Aorta (tissue), 5 donors: Measurements from ENCODE around the gene ENPP5. TPM values are rescaled to one million over a fixed set of nuclear protein-coding genes. Genes with fewer than 3 reads are reported as not detected.
"Not testable (repeated sequence)": the region's sequence is repeated elsewhere in the genome, so short reads cannot be mapped to it uniquely, and the experiment has no call there.

Source experiments
- ATAC-seq: fragments of 200-7000 bp; cut with Tn5 transposase; one replicate; pipeline ENCODE4 v1.9.1; 2022; ENCODE audit warnings: moderate library complexity; ENCODE audit not compliant: low FRiP score
- DNase-seq, 2 donors: peaks; one replicate each; pipeline ENCODE4 v3.0.0-alpha.2; 2020
- H3K27ac ChIP-seq, 2 donors: one replicate each; pipeline ENCODE4 v1.5.1; 2013; ENCODE audit warnings: low read length in 2 of 2, mild to moderate bottlenecking in 2 of 2, moderate library complexity in 2 of 2, control low read depth in 1 of 2, inconsistent platforms in 1 of 2, low read depth in 1 of 2
- H3K27me3 ChIP-seq, 2 donors: one replicate each; pipeline ENCODE4 v1.6.1; 2013; ENCODE audit warnings: control low read depth in 1 of 2, low read length in 1 of 2, mild to moderate bottlenecking in 1 of 2, moderate library complexity in 1 of 2; ENCODE audit not compliant: insufficient read depth in 2 of 2, control insufficient read depth in 1 of 2
- H3K36me3 ChIP-seq, 2 donors: one replicate each; pipeline ENCODE4 v1.6.1; 2013; ENCODE audit warnings: control low read depth in 1 of 2, low read length in 1 of 2, mild to moderate bottlenecking in 1 of 2; ENCODE audit not compliant: insufficient read depth in 2 of 2, control insufficient read depth in 1 of 2
- H3K4me1 ChIP-seq, 2 donors: one replicate each; pipeline ENCODE4 v1.6.1; 2013; ENCODE audit warnings: low read length in 2 of 2, control low read depth in 1 of 2, mild to moderate bottlenecking in 1 of 2, moderate library complexity in 1 of 2; ENCODE audit not compliant: insufficient read depth in 2 of 2, control insufficient read depth in 1 of 2
- H3K4me3 ChIP-seq, 2 donors: one replicate each; pipeline ENCODE4 v1.5.1; 2013; ENCODE audit warnings: low read length in 2 of 2, control low read depth in 1 of 2, mild to moderate bottlenecking in 1 of 2
- H3K9me3 ChIP-seq: one replicate; pipeline ENCODE4 v1.6.1; 2013; ENCODE audit warnings: mild to moderate bottlenecking, low read length; ENCODE audit not compliant: control insufficient read depth
- WGBS, 2 donors: extraction: QIAGEN DNeasy Blood & Tissue Kit; methylation state at CpG; one replicate each; pipeline ENCODE4 v1.1.7; 2013; 5-methylcytosine and 5-hydroxymethylcytosine counted together
- intact Hi-C, 2 donors: fragments of 100-400 bp; cut with DNase I; formaldehyde crosslinking; loops; one replicate each; pipeline versions ENCODE4 v1.14.2 to v1.15.0; 2022
- polyA plus RNA-seq, 2 donors: library from polyadenylated mRNA; stranded (reverse); fragments of 200-250 nt; gene quantifications; one replicate each; pipeline ENCODE4 v1.2.3, GENCODE V29; 2013
- total RNA-seq, 2 donors: library from RNA; stranded (reverse); fragmentation: NEBNext Ultra II Directional; extraction: Animal tissue kit (Norgen Biotek cat#: 25700); gene quantifications; one replicate each; pipeline ENCODE4 v1.2.1, GENCODE V29; 2021
- donor health status: healthy with polysubstance abuse.
- donor health status: Bipolar disorder and iron deficiency.
- donor health status: DM: no; HTN: no; CAD: no.
- donor health status: DM: no; HTN: no; CAD: no.
- donor health status: DM: yes; HTN: yes; CAD: no.

The ENPP5 gene
- total and polyA plus RNA-seq, 4 donors: 1.7 to 4.0 (median 3.3) TPM

- WGBS, 2 donors: 30 to 41% methylated on average over 4 of the region's 4 CpGs
- H3K4me1 ChIP-seq: peaks cover 0 to 1% of the 10 kb centered on the region in 2 donors
- no peaks in the 10 kb centered on the region for H3K36me3 ChIP-seq
- no peak overlapping the region for H3K27ac ChIP-seq
- H3K27me3 ChIP-seq: no peaks in the 10 kb centered on the region
- no peaks in the 10 kb centered on the region for H3K9me3 ChIP-seq
- ATAC-seq (peak; percentile 22), DNase-seq (no peak)
- intact Hi-C loops: no loop called here
- H3K4me3 ChIP-seq: peak overlapping the region; percentile 70 to 98
These were observed 40.1 kb downstream of the ENPP5 start for GRCh38 chr6:46130666-46131065.

- Histone ChIP-seq H3K36me3 (no peaks in the 10 kb centered on the region), H3K4me1 (peaks cover 0 to 1% of the 10 kb centered on the region in 2 donors), H3K27me3 (no peaks in the 10 kb centered on the region), H3K9me3 (no peaks in the 10 kb centered on the region), H3K4me3 (peak within 1 kb of the TSS; percentile 96 to 98), H3K27ac (no peak within 1 kb of the TSS)
- DNase-seq (peak; percentile 94 to 95), ATAC-seq (peak; percentile 100)
- intact Hi-C loops: no loop called here
- WGBS, 2 donors: 0 to 1% methylated on average over 54 to 61 of the region's 61 CpGs
These were observed 40.9 kb downstream of the ENPP5 start, which contains the start of gene ENPP4 for GRCh38 chr6:46129629-46130511. Gene ENPP4, plus strand, starts transcription at chr6:46129989. Its CDS starts 9,595 bp downstream, at chr6:46139584.

GRCh38 chr6:46129291-46129628 is 41.5 kb downstream of the ENPP5 start:
- no peaks in the 10 kb centered on the region for H3K36me3 ChIP-seq
- no peaks in the 10 kb centered on the region for H3K9me3 ChIP-seq
- H3K27me3 ChIP-seq: no peaks in the 10 kb centered on the region
- peaks cover 0 to 1% of the 10 kb centered on the region in 2 donors for H3K4me1 ChIP-seq
- no peak overlapping the region for H3K27ac ChIP-seq
- H3K4me3 ChIP-seq: peak overlapping the region; percentile 96 to 98
- 4% methylated on average over 10 of the region's 10 CpGs for WGBS, 2 donors
- no peak for DNase-seq
- intact Hi-C loops: no loop called here
- no peak for ATAC-seq

- ATAC-seq: no peak
- 82 to 85% methylated on average over 3 of the region's 3 CpGs for WGBS, 2 donors
- Histone ChIP-seq H3K4me1 (peaks cover 0 to 1% of the 10 kb centered on the region in 2 donors), H3K36me3 (no peaks in the 10 kb centered on the region), H3K27me3 (no peaks in the 10 kb centered on the region), H3K27ac (no peak overlapping the region), H3K4me3 (no peak overlapping the region), H3K9me3 (no peaks in the 10 kb centered on the region)
- DNase-seq: no peak
- intact Hi-C loops: no loop called here
These were observed 42.3 kb downstream of the ENPP5 start for GRCh38 chr6:46128476-46128875.

- H3K27ac ChIP-seq, DNase-seq, H3K27me3 ChIP-seq, ATAC-seq, H3K4me1 ChIP-seq, H3K9me3 ChIP-seq, H3K4me3 ChIP-seq, intact Hi-C loops, H3K36me3 ChIP-seq: not testable (repeated sequence)
- 65 to 68% methylated on average over 5 of the region's 5 CpGs for WGBS, 2 donors
These were observed 51.1 kb downstream of the ENPP5 start for GRCh38 chr6:46119679-46120078.

GRCh38 chr6:46118836-46119235 is 51.9 kb downstream of the ENPP5 start:
- Histone ChIP-seq H3K4me3 (no peak overlapping the region), H3K27me3 (no peaks in the 10 kb centered on the region), H3K36me3 (no peaks in the 10 kb centered on the region), H3K4me1 (no peaks in the 10 kb centered on the region), H3K9me3 (no peaks in the 10 kb centered on the region), H3K27ac (no peak overlapping the region)
- ATAC-seq (no peak), DNase-seq (no peak)
- intact Hi-C loops: no loop called here
- 87 to 90% methylated on average over 3 of the region's 3 CpGs for WGBS, 2 donors

GRCh38 chr6:46118157-46118556 is 52.6 kb downstream of the ENPP5 start:
- DNase-seq (no peak), ATAC-seq (no peak)
- intact Hi-C loops: no loop called here
- Histone ChIP-seq H3K27me3 (no peaks in the 10 kb centered on the region), H3K4me3 (no peak overlapping the region), H3K36me3 (no peaks in the 10 kb centered on the region), H3K4me1 (no peaks in the 10 kb centered on the region), H3K27ac (no peak overlapping the region), H3K9me3 (no peaks in the 10 kb centered on the region)
- WGBS, 2 donors: 81 to 90% methylated on average over 1 of the region's 1 CpG

- WGBS, 2 donors: 82 to 88% methylated on average over 2 of the region's 2 CpGs
- Histone ChIP-seq H3K4me3 (no peak overlapping the region), H3K9me3 (no peaks in the 10 kb centered on the region), H3K27ac (no peak overlapping the region), H3K36me3 (no peaks in the 10 kb centered on the region), H3K4me1 (no peaks in the 10 kb centered on the region), H3K27me3 (no peaks in the 10 kb centered on the region)
- no peak for DNase-seq
- intact Hi-C loops: no loop called here
- ATAC-seq: no peak
These were observed 54.5 kb downstream of the ENPP5 start for GRCh38 chr6:46116289-46116688.

- H3K4me1 ChIP-seq: no peaks in the 10 kb centered on the region
- no peak overlapping the region for H3K4me3 ChIP-seq
- 91 to 99% methylated on average over 1 of the region's 1 CpG for WGBS, 2 donors
- DNase-seq: no peak
- H3K9me3 ChIP-seq: no peaks in the 10 kb centered on the region
- no peaks in the 10 kb centered on the region for H3K27me3 ChIP-seq
- ATAC-seq: no peak
- intact Hi-C loops: no loop called here
- no peaks in the 10 kb centered on the region for H3K36me3 ChIP-seq
- no peak overlapping the region for H3K27ac ChIP-seq
These were observed 55.1 kb downstream of the ENPP5 start for GRCh38 chr6:46115634-46116033.
